Lower lobe of right lung (tissue), 2 donors: ENCODE data around the gene CPNE6. TPM values are rescaled to one million over a fixed set of nuclear protein-coding genes. Genes with fewer than 3 reads are reported as not detected.

ENCODE experiments used
- ATAC-seq, 2 donors: fragments of 200-7000 bp; cut with Tn5 transposase; one replicate each; pipeline ENCODE4 v1.9.1; 2020 to 2022; ENCODE audit warnings: mild to moderate bottlenecking in 2 of 2, moderate library complexity in 2 of 2
- DNase-seq: peaks from one replicate; pipeline ENCODE4 v3.0.0-alpha.2; 2020
- H3K27ac ChIP-seq: fragments of 200-600 bp; one replicate; pipeline ENCODE4 v1.8.0; 2022
- H3K27me3 ChIP-seq: fragments of 200-600 bp; one replicate; pipeline ENCODE4 v1.8.0; 2022; ENCODE audit warnings: low read depth
- H3K36me3 ChIP-seq: fragments of 200-600 bp; one replicate; pipeline ENCODE4 v1.8.0; 2022; ENCODE audit warnings: mild to moderate bottlenecking
- H3K4me1 ChIP-seq: fragments of 200-600 bp; one replicate; pipeline ENCODE4 v1.8.0; 2022
- H3K4me3 ChIP-seq: fragments of 200-600 bp; one replicate; pipeline ENCODE4 v1.8.0; 2022; ENCODE audit warnings: mild to moderate bottlenecking
- H3K9me3 ChIP-seq: fragments of 200-600 bp; one replicate; pipeline ENCODE4 v1.8.0; 2022
- CTCF ChIP-seq: fragments of 200-600 bp; IDR thresholded peaks from one replicate; pipeline ENCODE4 v1.8.0; 2022; ENCODE audit warnings: antibody characterized with exemption, mild to moderate bottlenecking
- intact Hi-C: fragments of 100-400 bp; cut with DNase I; formaldehyde crosslinking; loops from one replicate; pipeline ENCODE4 v1.11.0; 2022
- total RNA-seq: library from RNA; stranded (reverse); fragmentation: NEBNext Ultra II Directional; extraction: Animal tissue kit (Norgen Biotek cat#: 25700); gene quantifications from one replicate; pipeline ENCODE4 v1.2.1, GENCODE V29; 2021
- donor health status: DM: no; HTN: yes; CAD: no; lungs with severe emphysema.

CPNE6 gene
- total RNA-seq, 1 donor from 2014 or later, result not detected

DNA sequence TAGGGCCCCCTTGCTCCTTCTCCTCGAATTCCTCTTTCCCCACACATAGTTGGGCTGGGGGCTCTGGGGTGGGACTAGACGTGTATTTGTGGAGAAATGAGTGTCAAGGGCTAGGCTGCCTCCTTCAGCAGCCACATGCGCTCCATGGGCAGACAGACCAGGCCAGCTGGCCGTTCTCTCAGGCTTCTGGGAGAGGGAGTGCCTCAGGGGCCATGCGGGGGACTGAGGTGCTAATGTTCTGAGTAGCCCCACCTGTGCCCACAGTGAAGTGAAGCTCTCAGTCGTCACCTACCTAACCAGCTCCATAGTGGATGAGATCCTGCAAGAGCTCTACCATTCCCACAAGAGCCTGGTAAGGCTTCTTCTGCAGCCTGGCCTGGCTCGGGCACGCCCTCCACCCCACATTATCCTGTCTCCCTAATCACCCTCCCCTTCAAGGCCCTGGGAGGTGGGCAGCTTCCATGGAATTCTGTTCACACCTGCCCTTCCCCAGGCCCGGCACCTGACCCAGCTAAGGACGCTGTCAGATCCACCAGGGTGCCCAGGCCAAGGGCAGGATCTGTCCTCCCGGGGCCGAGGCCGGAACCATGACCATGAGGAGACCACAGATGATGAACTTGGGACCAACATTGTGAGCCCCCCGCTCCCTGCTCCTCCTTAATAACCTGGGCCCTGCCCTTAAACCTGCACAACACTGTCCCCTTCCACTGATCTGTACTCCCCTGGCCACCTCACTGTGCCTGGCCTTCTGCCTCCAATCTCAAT, 9.0 kb upstream of the CPNE6 start:
- Histone ChIP-seq H3K27ac (no peak overlapping the region), H3K4me3 (no peak overlapping the region), H3K36me3 (no peaks in the 10 kb centered on the region), H3K4me1 (no peaks in the 10 kb centered on the region), H3K27me3 (no peaks in the 10 kb centered on the region), H3K9me3 (no peaks in the 10 kb centered on the region)
- intact Hi-C loops, result no loop called here
- TF ChIP-seq CTCF, result no peak
- no peak for DNase-seq
- no peak for ATAC-seq

DNA sequence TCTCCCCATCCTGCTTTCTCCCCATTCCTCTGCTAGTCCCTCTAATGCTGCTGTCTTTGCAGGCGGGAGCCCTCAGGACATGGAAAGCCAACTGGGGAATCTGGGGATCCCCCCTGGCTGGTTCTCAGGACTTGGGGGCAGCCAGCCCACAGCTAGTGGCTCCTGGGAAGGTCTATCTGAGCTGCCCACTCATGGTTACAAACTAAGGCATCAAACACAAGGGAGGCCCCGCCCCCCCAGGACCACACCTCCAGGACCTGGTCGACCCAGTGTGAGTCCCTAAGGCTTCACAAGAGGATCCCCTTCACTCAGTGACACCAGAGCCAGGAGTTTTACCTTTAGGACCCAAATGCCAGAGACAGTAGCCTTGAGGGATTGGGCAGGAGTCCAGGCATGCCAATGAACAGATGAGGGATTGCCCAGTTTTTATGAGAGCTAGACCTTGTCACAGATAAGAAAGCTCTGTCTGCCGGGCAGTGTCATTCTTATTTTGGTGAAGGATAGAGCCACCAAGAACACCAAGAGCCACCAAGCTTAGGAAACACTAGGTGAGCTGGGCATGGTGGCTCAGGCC, 8.0 kb upstream of the CPNE6 start:
- Histone ChIP-seq H3K36me3 (no peaks in the 10 kb centered on the region), H3K9me3 (no peaks in the 10 kb centered on the region), H3K4me1 (no peaks in the 10 kb centered on the region), H3K27me3 (no peaks in the 10 kb centered on the region), H3K4me3 (no peak overlapping the region), H3K27ac (no peak overlapping the region)
- TF ChIP-seq CTCF, result no peak
- intact Hi-C loops, result no loop called here
- no peak for ATAC-seq
- no peak for DNase-seq

DNA sequence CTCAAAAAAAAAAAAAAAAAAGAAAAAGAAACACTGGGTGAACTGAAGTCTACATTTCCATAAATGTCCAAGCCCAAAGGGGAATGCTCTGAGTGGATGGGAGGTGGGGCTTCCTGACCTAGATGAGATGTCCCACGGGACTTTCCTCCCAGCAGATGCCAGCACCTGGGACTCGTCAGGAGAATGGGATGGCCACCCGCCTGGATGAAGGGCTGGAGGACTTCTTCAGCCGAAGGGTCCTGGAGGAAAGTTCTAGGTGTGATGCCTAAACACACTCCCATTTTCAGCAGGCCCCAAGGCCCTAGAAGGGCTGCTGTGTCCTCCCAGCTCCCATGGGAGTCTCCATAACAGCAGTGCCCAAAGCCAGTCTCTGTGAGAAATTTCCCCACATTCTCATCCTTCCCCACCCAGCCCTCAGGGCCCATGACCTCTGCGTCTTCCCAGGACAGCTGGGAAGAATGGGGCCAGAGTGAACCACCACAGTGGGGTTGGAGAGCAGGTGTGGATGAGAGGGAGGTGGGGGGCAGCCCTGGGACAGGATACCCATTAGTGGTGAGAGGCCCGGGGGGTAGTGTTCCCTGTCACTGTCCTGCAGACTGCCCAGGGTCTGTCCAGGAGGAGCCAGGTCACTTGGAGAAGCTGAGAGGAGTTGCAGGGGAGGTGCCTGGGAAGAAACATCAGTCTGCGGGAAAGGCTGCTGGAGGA, 7.1 kb upstream of the CPNE6 start:
- no peak for TF ChIP-seq CTCF
- H3K4me1 ChIP-seq, result no peaks in the 10 kb centered on the region
- H3K27me3 ChIP-seq, result no peaks in the 10 kb centered on the region
- DNase-seq, result no peak
- no peaks in the 10 kb centered on the region for H3K9me3 ChIP-seq
- ATAC-seq, result no peak
- H3K27ac ChIP-seq, result no peak overlapping the region
- intact Hi-C loops, result no loop called here
- no peaks in the 10 kb centered on the region for H3K36me3 ChIP-seq
- H3K4me3 ChIP-seq, result no peak overlapping the region

- intact Hi-C loops, result no loop called here
- no peaks in the 10 kb centered on the region for H3K4me1 ChIP-seq
- H3K27me3 ChIP-seq, result no peaks in the 10 kb centered on the region
- no peak for TF ChIP-seq CTCF
- H3K4me3 ChIP-seq, result no peak overlapping the region
- ATAC-seq (no peak), DNase-seq (no peak)
- no peaks in the 10 kb centered on the region for H3K36me3 ChIP-seq
- H3K9me3 ChIP-seq, result no peaks in the 10 kb centered on the region
- no peak overlapping the region for H3K27ac ChIP-seq
These were observed 6.5 kb upstream of the CPNE6 start for GRCh38 chr14:24064856-24065255.

DNA sequence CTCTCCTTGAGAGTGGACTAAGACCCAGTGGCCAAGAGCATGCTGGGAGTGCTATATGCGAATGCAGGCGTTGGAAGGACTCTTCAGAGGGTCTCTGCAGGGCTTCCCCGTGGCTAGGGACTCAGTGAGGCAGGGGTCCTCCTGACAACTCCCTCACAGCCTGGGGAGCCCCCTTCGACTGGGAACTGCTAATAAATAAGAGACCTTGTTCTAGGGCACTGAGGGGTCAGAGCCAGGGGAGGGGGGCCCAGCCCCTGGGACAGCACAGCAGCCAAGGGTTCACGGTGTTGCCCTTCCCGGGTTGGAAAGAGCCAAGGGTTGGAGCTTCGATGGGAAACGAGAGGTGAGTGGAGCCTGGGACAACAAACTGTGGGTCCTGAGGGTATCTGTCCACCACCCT, 6.0 kb upstream of the CPNE6 start:
- ATAC-seq, result no peak
- no peaks in the 10 kb centered on the region for H3K9me3 ChIP-seq
- no peak overlapping the region for H3K27ac ChIP-seq
- no peaks in the 10 kb centered on the region for H3K4me1 ChIP-seq
- intact Hi-C loops, result no loop called here
- no peak for TF ChIP-seq CTCF
- no peaks in the 10 kb centered on the region for H3K27me3 ChIP-seq
- no peak for DNase-seq
- no peak overlapping the region for H3K4me3 ChIP-seq
- no peaks in the 10 kb centered on the region for H3K36me3 ChIP-seq
